K562 (cell line): ENCODE measurements around the gene ZNF544. TPM values are rescaled to one million over a fixed set of nuclear protein-coding genes. Genes with fewer than 3 reads are reported as not detected.

Experiments
- CBX8 ChIP-seq: fragments of 200-600 bp; sonication (generic); IDR thresholded peaks from 2 replicates; pipeline ENCODE4 v1.6.1; 2012; ENCODE audit warnings: borderline replicate concordance, mixed run types, low read depth, mild to moderate bottlenecking, moderate library complexity, mixed read lengths, low read length, control low read depth, inconsistent platforms; ENCODE audit not compliant: poor library complexity, severe bottlenecking; ENCODE audit errors: extremely low read depth
- HNRNPUL1 ChIP-seq: fragments of 200-400 bp; formaldehyde crosslinking; IDR thresholded peaks from 2 replicates; pipeline ENCODE4 v1.6.1; 2017; ENCODE audit warnings: low read length
- PHB ChIP-seq: fragments of 250-450 bp; sonication (Bioruptor Pico); IDR thresholded peaks from 2 replicates; pipeline ENCODE4 v1.5.0; 2021
- SP1 ChIP-seq: sonication (generic); formaldehyde crosslinking; IDR thresholded peaks from 2 replicates; pipeline ENCODE4 v1.8.1; 2022; ENCODE audit warnings: mild to moderate bottlenecking, missing genetic modification reagents
- SUPT5H ChIP-seq: fragments of 450-650 bp; IDR thresholded peaks from 2 replicates; pipeline ENCODE4 v1.6.1; 2016
- ZNF445 ChIP-seq: fragments of 250-450 bp; sonication (Bioruptor Pico); IDR thresholded peaks from 2 replicates; pipeline ENCODE4 v1.4.0; 2020; ENCODE audit warnings: low read depth, mild to moderate bottlenecking, moderate library complexity
- ZNF584 ChIP-seq: fragments of 200-800 bp; sonication (Bioruptor generic); IDR thresholded peaks from 2 replicates; pipeline ENCODE4 v1.6.1; 2016; ENCODE audit warnings: low read depth, mild to moderate bottlenecking, missing genetic modification characterization, missing compliant biosample characterization
- polyA plus RNA-seq, 8 experiments: library from polyadenylated mRNA; depleted of rRNA in 4 of 8; stranded (reverse) in 5 of 8; unstranded in 3 of 8; fragments of >200 nt; fragmentation: Nextera tagmentation in 2 of 8; fragmentation: Illumina TruSeq in 1 of 8; extraction: Ambion mirVana in 2 of 8; extraction: Trizol in 1 of 8; gene quantifications; 2 replicates each; pipeline versions ENCODE4 v1.2.1 to v1.2.3, GENCODE V29; 2011 to 2014; ENCODE audit warnings: inconsistent platforms in 1 of 8, missing spikeins in 1 of 8
- total RNA-seq, 7 experiments: library from RNA; depleted of rRNA in 6 of 7; stranded (reverse); fragments of >200 nt in 6 of 7; fragmentation: Illumina TruSeq in 2 of 7; extraction: Trizol in 2 of 7; gene quantifications; 2 replicates each; pipeline versions ENCODE4 v1.2.1 to v1.2.3, GENCODE V29; 2011 to 2021; ENCODE audit warnings: low replicate concordance in 1 of 7
- TF ChIP-seq, protein P1 (sequence below): sonication (generic); formaldehyde crosslinking; IDR thresholded peaks from 2 replicates; pipeline ENCODE4 v1.8.0; 2022; ENCODE audit warnings: mild to moderate bottlenecking, missing genetic modification reagents, borderline replicate concordance
- TF ChIP-seq, protein P2 (sequence below): sonication (generic); formaldehyde crosslinking; IDR thresholded peaks from 2 replicates; pipeline ENCODE4 v1.8.1; 2023; ENCODE audit warnings: mild to moderate bottlenecking, missing genetic modification reagents, moderate library complexity
- TF ChIP-seq, protein P3 (sequence below): fragments of 250-450 bp; sonication (Bioruptor Pico); IDR thresholded peaks from 2 replicates; pipeline ENCODE4 v1.4.0; 2020; ENCODE audit warnings: mild to moderate bottlenecking, moderate library complexity

Gene ZNF544
- total and polyA plus RNA-seq, 9 of the 15 experiments (the other 6 are each of a cell fraction or from before 2014, with no cell fraction given) = 23.6 to 59.0 (median 41.4) TPM

DNA sequence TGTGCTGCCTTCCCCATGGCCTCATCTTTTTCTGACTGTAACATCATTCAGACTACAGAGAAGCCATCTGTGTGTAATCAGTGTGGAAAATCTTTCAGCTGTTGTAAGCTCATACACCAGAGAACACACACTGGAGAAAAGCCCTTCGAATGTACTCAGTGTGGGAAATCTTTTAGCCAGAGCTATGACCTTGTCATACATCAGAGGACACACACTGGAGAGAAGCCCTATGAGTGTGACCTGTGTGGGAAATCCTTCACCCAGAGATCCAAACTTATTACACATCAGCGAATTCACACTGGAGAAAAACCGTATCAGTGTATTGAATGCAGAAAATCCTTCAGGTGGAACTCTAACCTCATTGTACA, 32.9 kb downstream of the ZNF544 start (continued):
- TF ChIP-seq, protein P1, sequence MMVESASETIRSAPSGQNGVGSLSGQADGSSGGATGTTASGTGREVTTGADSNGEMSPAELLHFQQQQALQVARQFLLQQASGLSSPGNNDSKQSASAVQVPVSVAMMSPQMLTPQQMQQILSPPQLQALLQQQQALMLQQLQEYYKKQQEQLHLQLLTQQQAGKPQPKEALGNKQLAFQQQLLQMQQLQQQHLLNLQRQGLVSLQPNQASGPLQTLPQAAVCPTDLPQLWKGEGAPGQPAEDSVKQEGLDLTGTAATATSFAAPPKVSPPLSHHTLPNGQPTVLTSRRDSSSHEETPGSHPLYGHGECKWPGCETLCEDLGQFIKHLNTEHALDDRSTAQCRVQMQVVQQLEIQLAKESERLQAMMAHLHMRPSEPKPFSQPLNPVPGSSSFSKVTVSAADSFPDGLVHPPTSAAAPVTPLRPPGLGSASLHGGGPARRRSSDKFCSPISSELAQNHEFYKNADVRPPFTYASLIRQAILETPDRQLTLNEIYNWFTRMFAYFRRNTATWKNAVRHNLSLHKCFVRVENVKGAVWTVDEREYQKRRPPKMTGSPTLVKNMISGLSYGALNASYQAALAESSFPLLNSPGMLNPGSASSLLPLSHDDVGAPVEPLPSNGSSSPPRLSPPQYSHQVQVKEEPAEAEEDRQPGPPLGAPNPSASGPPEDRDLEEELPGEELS (CRISPR knock-in tag) = no peak
- TF ChIP-seq HNRNPUL1 (no peak), PHB (no peak), ZNF445 (no peak), SP1 (CRISPR knock-in tag) (no peak), CBX8 (no peak), SUPT5H (no peak), ZNF584 (CRISPR knock-in tag) (no peak)
- TF ChIP-seq, protein P2, sequence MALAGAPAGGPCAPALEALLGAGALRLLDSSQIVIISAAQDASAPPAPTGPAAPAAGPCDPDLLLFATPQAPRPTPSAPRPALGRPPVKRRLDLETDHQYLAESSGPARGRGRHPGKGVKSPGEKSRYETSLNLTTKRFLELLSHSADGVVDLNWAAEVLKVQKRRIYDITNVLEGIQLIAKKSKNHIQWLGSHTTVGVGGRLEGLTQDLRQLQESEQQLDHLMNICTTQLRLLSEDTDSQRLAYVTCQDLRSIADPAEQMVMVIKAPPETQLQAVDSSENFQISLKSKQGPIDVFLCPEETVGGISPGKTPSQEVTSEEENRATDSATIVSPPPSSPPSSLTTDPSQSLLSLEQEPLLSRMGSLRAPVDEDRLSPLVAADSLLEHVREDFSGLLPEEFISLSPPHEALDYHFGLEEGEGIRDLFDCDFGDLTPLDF (CRISPR knock-in tag) = no peak
- TF ChIP-seq, protein P3, sequence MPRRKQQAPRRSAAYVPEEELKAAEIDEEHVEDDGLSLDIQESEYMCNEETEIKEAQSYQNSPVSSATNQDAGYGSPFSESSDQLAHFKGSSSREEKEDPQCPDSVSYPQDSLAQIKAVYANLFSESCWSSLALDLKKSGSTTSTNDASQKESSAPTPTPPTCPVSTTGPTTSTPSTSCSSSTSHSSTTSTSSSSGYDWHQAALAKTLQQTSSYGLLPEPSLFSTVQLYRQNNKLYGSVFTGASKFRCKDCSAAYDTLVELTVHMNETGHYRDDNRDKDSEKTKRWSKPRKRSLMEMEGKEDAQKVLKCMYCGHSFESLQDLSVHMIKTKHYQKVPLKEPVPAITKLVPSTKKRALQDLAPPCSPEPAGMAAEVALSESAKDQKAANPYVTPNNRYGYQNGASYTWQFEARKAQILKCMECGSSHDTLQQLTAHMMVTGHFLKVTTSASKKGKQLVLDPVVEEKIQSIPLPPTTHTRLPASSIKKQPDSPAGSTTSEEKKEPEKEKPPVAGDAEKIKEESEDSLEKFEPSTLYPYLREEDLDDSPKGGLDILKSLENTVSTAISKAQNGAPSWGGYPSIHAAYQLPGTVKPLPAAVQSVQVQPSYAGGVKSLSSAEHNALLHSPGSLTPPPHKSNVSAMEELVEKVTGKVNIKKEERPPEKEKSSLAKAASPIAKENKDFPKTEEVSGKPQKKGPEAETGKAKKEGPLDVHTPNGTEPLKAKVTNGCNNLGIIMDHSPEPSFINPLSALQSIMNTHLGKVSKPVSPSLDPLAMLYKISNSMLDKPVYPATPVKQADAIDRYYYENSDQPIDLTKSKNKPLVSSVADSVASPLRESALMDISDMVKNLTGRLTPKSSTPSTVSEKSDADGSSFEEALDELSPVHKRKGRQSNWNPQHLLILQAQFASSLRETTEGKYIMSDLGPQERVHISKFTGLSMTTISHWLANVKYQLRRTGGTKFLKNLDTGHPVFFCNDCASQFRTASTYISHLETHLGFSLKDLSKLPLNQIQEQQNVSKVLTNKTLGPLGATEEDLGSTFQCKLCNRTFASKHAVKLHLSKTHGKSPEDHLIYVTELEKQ = no peak
